Ascending aorta (tissue), 2 donors: Measurements from ENCODE around the gene PYCARD. TPM values are rescaled to one million over a fixed set of nuclear protein-coding genes. Genes with fewer than 3 reads are reported as not detected.

Experiments used
- DNase-seq, 2 donors: peaks; one replicate each; pipeline ENCODE4 v3.0.0-alpha.2; 2019; ENCODE audit warnings: low spot score in 2 of 2
- H3K27ac ChIP-seq, 2 donors: fragments of 200-600 bp; sonication (generic); one replicate each; pipeline ENCODE4 v1.5.1; 2016 to 2017; ENCODE audit warnings: mild to moderate bottlenecking in 1 of 2
- H3K27me3 ChIP-seq: fragments of 200-600 bp; sonication (generic); one replicate; pipeline ENCODE4 v1.5.1; 2017
- H3K36me3 ChIP-seq, 2 donors: fragments of 200-600 bp; sonication (generic); one replicate each; pipeline ENCODE4 v1.5.1; 2016
- H3K4me1 ChIP-seq, 2 donors: fragments of 200-600 bp; sonication (generic); one replicate each; pipeline ENCODE4 v1.5.1; 2016 to 2017; ENCODE audit warnings: mild to moderate bottlenecking in 1 of 2
- H3K4me3 ChIP-seq, 2 donors: fragments of 200-600 bp; sonication (generic); one replicate each; pipeline ENCODE4 v1.5.1; 2016 to 2017; ENCODE audit warnings: mild to moderate bottlenecking in 1 of 2
- H3K9me3 ChIP-seq, 2 donors: fragments of 200-600 bp; sonication (generic); one replicate each; pipeline ENCODE4 v1.5.1; 2016
- intact Hi-C: fragments of 100-400 bp; cut with DNase I; formaldehyde crosslinking; loops from one replicate; pipeline ENCODE4 v1.15.1; 2023
- total RNA-seq: library from RNA; depleted of rRNA; stranded (reverse); fragments of >200 nt; gene quantifications from one replicate; pipeline ENCODE4 v1.1.0, GENCODE V29; 2016
- TF ChIP-seq, protein P1 (sequence below), 3 experiments: fragments of 200-600 bp in 2 of 3; fragments of 450-650 bp in 1 of 3; sonication (generic) in 2 of 3; IDR thresholded peaks; one replicate each; pipeline ENCODE4 v1.5.1; 2016 to 2019; ENCODE audit warnings: antibody characterized with exemption in 3 of 3, mild to moderate bottlenecking in 1 of 3, moderate library complexity in 1 of 3

Gene PYCARD
- total RNA-seq, 1 donor from 2014 or later = 21.1 TPM

DNA sequence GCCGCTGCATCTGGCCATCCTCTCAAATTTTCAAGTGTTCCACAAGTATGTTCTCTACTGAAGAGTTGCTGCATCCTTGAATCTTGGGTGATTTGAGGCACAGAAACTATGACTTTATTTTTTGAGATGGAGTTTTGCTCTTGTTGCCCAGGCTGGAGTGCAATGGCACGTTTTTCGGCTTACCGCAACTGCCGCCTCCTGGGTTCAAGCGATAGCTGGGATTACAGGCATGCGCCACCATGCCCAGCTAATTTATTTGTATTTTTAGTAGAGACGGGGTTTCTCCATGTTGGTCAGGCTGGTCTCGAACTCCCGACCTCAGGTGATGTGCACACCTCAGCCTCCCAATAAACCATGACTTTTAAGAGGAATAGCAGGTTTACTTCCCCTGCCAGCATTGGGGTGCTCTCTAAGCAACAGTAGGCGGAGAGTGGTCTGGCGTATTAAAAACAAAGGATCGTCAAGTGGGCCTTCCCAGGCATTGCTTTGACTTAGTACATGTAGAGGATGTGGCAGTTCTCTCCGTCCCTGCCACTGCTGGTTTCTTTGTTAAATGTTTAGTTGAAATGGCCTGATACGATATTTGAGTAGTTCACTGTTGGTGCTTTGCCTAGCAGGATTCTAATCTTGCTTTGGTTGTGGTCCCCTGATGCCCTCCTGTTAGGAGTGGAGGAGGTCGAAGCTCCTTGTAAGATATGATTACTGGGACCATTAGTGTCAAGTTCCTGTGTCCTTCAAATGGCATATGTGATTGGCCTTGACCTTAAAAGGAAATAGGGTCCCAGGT is 9.5 kb downstream of the PYCARD start:
- peaks cover 76 to 86% of the 10 kb centered on the region in 2 donors for H3K36me3 ChIP-seq

DNA sequence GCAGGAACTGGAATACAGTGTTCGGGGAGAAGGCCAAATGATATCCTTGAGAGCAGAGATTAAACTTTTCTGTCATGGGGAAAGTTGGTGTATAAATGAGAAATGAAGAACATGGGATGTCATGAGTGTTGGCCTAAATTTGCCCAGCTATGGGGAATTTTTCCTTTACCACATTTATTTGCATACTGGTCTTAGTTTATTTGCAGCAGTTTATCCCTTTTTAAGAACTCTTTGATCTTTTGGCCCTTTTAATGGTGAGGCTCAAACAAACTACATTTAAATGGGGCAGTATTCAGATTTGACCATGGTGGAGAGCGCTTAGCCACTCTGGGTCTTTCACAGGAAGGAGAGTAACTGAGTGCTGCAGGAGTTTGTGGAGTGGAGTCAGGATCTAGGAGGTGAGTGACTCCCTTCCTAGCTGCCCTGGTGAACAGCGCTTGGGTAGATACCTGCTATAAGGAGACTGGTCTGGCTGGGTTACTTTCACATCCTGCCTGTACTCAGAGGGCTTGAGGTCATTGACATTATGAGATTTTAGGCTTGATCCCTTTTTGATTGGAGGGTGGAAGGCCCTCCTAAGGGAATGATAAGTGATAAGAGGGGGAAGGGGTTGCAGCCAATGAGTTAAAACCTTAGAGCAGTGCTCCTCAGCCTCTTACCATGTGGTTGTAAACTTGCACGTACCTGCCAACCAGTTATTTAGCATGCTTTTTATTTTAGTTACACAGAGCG is 10.7 kb downstream of the PYCARD start:
- TF ChIP-seq, protein P1, sequence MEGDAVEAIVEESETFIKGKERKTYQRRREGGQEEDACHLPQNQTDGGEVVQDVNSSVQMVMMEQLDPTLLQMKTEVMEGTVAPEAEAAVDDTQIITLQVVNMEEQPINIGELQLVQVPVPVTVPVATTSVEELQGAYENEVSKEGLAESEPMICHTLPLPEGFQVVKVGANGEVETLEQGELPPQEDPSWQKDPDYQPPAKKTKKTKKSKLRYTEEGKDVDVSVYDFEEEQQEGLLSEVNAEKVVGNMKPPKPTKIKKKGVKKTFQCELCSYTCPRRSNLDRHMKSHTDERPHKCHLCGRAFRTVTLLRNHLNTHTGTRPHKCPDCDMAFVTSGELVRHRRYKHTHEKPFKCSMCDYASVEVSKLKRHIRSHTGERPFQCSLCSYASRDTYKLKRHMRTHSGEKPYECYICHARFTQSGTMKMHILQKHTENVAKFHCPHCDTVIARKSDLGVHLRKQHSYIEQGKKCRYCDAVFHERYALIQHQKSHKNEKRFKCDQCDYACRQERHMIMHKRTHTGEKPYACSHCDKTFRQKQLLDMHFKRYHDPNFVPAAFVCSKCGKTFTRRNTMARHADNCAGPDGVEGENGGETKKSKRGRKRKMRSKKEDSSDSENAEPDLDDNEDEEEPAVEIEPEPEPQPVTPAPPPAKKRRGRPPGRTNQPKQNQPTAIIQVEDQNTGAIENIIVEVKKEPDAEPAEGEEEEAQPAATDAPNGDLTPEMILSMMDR (IDR thresholded peaks at IDR 0.05) = no peak
- Histone ChIP-seq H3K4me1 (no peaks in the 10 kb centered on the region), H3K27me3 (no peaks in the 10 kb centered on the region), H3K9me3 (no peaks in the 10 kb centered on the region), H3K36me3 (peaks cover 88 to 95% of the 10 kb centered on the region in 2 donors), H3K4me3 (no peak overlapping the region), H3K27ac (no peak overlapping the region)
- no peak for DNase-seq
- intact Hi-C loops = no loop called here

More for the DNA sequence above, 9.5 kb downstream of the PYCARD start:
- no peak overlapping the region for H3K27ac ChIP-seq
- no peak for DNase-seq
- no peak overlapping the region for H3K4me3 ChIP-seq
- TF ChIP-seq, protein P1 (IDR thresholded peaks at IDR 0.05) = no peak
- no peaks in the 10 kb centered on the region for H3K27me3 ChIP-seq
- intact Hi-C loops = no loop called here
- H3K9me3 ChIP-seq = no peaks in the 10 kb centered on the region
- H3K4me1 ChIP-seq = no peaks in the 10 kb centered on the region

DNA sequence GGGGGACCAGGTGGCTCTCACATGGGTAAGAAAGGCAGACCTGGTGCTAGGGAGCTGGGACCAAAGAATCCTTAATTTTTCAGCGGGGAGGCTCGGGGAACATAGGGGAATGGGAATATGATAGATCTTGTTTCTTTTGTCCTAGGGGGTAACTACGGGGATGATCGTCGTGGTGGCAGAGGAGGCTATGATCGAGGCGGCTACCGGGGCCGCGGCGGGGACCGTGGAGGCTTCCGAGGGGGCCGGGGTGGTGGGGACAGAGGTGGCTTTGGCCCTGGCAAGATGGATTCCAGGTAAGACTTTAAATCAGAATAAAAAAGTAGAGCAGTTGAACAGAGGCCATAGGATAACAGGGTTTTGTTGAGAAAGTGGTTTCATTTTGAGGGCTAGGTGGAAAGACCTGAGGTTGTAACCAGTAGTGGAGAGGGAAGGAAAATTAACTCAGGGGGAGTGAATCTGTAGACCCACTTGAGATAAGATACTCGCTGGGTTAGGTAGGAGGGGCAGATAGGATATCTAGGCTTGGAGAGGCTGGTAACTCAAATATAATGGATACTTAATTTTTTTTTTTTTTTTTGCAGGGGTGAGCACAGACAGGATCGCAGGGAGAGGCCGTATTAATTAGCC is 11.6 kb downstream of the PYCARD start:
- intact Hi-C loops = no loop called here

DNA sequence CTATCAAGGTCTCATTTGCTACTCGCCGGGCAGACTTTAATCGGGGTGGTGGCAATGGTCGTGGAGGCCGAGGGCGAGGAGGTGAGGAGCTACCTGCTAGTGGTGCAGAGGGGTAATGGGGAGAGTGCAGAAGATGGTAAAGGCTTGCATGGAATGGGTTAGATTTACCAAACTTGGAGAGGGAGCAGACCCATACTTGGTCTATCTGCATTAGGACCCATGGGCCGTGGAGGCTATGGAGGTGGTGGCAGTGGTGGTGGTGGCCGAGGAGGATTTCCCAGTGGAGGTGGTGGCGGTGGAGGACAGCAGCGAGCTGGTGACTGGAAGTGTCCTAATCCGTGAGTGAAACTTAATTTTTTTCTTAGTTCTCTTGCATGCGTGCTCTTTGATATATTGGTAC is 12.5 kb downstream of the PYCARD start:
- no peak for DNase-seq
- H3K36me3 ChIP-seq = peaks cover 91 to 97% of the 10 kb centered on the region in 2 donors
- intact Hi-C loops = no loop called here
- no peaks in the 10 kb centered on the region for H3K9me3 ChIP-seq
- H3K27ac ChIP-seq = no peak overlapping the region
- H3K4me3 ChIP-seq = no peak overlapping the region
- H3K4me1 ChIP-seq = no peaks in the 10 kb centered on the region
- TF ChIP-seq, protein P1 (IDR thresholded peaks at IDR 0.05) = no peak
- no peaks in the 10 kb centered on the region for H3K27me3 ChIP-seq

More for the DNA sequence above, 11.6 kb downstream of the PYCARD start:
- no peak for DNase-seq
- Histone ChIP-seq H3K36me3 (peaks cover 91 to 97% of the 10 kb centered on the region in 2 donors), H3K27ac (no peak overlapping the region), H3K27me3 (no peaks in the 10 kb centered on the region), H3K4me1 (no peaks in the 10 kb centered on the region), H3K4me3 (no peak overlapping the region), H3K9me3 (no peaks in the 10 kb centered on the region)
- TF ChIP-seq, protein P1 (IDR thresholded peaks at IDR 0.05) = no peak

DNA sequence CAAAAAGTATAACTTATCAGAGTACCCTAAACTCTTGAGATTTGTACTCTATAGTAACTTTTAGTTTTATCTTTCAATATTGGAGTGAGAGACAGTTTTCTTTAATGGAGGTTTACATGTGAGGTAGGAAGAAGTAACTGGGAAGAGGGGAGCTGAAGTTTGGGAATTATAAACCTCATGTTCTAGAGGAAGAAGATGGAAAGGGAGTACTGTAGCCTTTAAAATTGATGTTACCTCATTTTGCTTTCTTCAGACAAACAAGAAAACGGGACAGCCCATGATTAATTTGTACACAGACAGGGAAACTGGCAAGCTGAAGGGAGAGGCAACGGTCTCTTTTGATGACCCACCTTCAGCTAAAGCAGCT is 13.2 kb downstream of the PYCARD start:
- intact Hi-C loops = no loop called here

More for the DNA sequence above, 13.2 kb downstream of the PYCARD start:
- H3K9me3 ChIP-seq = no peaks in the 10 kb centered on the region
- peaks cover 95 to 99% of the 10 kb centered on the region in 2 donors for H3K36me3 ChIP-seq
- DNase-seq = no peak
- no peak overlapping the region for H3K27ac ChIP-seq
- H3K27me3 ChIP-seq = no peaks in the 10 kb centered on the region
- TF ChIP-seq, protein P1 (IDR thresholded peaks at IDR 0.05) = no peak
- H3K4me3 ChIP-seq = no peak overlapping the region
- no peaks in the 10 kb centered on the region for H3K4me1 ChIP-seq
